Measurements from ENCODE around the gene ZNF226. TPM values are rescaled to one million over a fixed set of nuclear protein-coding genes. Genes with fewer than 3 reads are reported as not detected.

ZNF226 gene
- 18.2 to 24.9 TPM (median 21.5 TPM) in 5 replicates for total RNA-seq (2022; extraction: Qiagen RNA extraction; ENCODE audit: low read depth)

DNA sequence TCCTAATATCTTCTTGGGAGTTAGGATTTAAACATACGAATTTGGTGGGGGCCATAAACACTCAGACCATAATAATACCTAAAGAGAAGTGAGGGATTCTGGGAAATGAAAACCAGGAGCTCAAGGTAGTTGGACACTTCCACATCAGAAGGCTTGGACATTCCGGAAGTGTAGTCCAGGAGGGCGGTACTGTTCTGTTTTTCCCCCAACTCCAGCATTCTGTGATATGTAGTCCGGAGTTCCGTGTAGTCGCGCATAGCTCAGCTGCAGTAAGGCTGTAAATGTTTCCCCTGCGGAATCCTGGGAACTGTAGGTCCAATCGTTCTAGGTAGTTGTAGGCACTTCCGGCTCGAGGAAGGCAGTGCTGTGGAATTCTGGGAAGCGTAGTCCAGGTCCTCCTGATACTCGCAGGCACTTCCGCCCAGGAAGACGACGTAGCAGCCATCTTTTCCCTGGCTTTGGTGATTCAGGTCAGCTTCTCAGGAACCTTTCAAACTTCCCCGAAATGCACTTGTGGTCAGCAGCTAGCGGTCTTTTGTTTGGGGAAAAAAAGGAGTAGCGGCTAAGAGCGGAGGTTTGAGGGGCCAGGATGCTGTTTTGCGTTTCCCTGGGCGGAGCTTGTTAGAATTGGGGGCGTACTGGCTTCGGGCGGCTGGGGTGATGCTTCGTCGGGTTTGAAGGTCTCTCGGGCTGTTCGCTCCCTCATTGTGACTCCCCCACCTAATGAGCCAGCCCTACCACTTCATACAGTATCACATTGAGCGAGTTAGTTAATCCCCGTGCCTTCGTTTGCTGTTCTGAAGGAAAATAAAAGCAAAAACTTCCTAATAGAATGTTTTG, at the start of gene ZNF226:
TSS of gene ZNF226 (plus strand) at position 428 of the 840 bp plus-strand sequence. CDS start 4,981 bp downstream, outside the sequence.

DNA sequence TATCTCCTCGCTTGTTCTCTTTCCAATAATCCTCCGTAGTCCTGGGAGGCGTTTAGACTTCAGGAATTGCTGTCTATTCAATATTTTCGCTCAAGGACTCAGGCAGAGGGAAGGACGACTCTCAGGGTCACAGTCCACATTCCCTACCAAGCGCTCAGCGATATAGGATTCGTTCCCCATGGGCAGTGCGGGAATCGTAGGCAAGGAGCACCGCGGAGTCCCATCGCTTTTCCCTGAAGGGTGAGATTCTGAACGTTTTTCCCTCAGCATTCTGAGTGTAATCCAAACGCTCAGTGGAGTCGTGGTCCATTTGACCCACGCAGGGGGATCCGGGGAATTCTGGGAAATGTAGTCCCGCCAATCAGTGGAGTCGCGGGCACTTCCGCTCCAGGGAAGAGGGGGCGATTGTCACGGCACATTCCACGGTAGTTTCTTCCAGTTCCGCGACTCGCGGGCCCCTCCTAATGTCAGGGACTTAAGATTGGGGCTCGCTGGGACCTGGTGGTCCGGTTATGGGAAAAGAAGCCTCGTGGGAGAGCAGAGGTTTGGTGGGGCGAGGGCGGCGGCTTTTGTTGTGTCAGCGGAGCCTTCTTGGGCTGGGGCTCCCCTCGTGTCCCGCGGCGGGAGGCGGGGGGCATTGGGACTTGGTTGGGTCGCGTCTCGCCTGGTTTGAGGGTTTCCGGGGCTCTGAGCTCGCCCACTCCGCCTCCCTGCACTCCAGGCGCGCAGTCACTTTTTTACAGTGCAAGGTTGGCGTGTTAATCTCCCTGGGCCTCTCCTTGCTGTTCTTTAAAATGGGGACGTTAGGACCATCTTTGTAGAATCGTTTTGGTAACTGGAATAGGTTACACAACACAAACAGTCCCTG, 23.5 kb upstream of the ZNF226 start, which contains the start of gene ZNF234:
TSS of gene ZNF234 (plus strand) at position 364 of the 868 bp plus-strand sequence. CDS start 3,079 bp downstream, outside the sequence.

DNA sequence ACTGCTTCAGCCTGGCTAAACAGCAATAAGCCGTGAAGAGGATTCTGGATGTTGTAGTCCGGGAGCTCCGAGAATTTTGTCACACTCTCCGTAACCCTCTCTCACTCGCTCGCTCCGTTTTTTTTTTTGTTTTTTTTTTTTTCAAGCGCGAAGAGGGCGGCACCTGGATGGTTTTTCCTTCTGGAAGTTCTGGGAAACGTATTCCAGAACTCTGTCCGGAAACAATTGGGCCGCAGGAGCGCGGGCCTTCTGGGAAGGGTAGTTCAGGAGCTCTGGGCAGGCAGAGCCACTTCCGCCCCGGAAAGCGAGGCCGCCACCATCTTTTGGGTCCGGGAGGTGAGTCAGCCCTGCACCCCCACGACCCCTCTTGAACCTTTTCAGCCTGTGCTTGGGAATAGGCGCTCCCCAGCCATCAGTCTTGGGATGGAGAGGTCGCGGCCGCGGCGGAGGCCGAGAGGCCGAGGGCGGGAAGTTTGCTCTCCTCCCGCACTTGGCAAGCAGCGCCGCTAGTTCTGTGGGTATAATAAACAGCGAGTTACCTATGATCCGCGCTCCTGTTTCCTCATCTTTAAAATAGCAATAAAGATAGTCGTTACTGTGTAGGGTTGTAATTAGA, 47.5 kb downstream of the ZNF226 start, which contains the start of gene ZNF227:
TSS of gene ZNF227 (plus strand) at position 283 of the 616 bp plus-strand sequence. CDS start 5,261 bp downstream, outside the sequence.

Other genes starting within 250 kb of the ZNF226 start
- gene ZNF45, start 229.8 kb upstream of the ZNF226 start, total RNA-seq (2022; extraction: Qiagen RNA extraction; ENCODE audit: low read depth): 9.6 to 13.0 TPM (median 11.3 TPM) in 5 replicates
- 0.49 to 1.4 TPM (median 0.67 TPM) in 5 replicates for gene ZNF221, start 213.9 kb upstream of the ZNF226 start, total RNA-seq (2022; extraction: Qiagen RNA extraction; ENCODE audit: low read depth)
- 2.4 to 3.5 TPM (median 3.1 TPM) in 5 replicates for gene ZNF155, start 180.9 kb upstream of the ZNF226 start, total RNA-seq (2022; extraction: Qiagen RNA extraction; ENCODE audit: low read depth)
- gene ZNF230, start 162.1 kb upstream of the ZNF226 start, total RNA-seq (2022; extraction: Qiagen RNA extraction; ENCODE audit: low read depth): 2.4 to 3.6 TPM (median 3.1 TPM) in 5 replicates
- 3.5 to 4.7 TPM (median 4.0 TPM) in 5 replicates for gene ZNF222, start 139.7 kb upstream of the ZNF226 start, total RNA-seq (2022; extraction: Qiagen RNA extraction; ENCODE audit: low read depth)
- 1.9 to 3.3 TPM (median 2.5 TPM) in 5 replicates for gene ZNF223, start 113.1 kb upstream of the ZNF226 start, total RNA-seq (2022; extraction: Qiagen RNA extraction; ENCODE audit: low read depth)
- gene ZNF284, start 92.9 kb upstream of the ZNF226 start, total RNA-seq (2022; extraction: Qiagen RNA extraction; ENCODE audit: low read depth): 0.34 to 0.71 TPM (median 0.57 TPM) in 5 replicates
- gene ZNF224, start 70.7 kb upstream of the ZNF226 start, total RNA-seq (2022; extraction: Qiagen RNA extraction; ENCODE audit: low read depth): 10.1 to 16.3 TPM (median 11.4 TPM) in 5 replicates
- 2.8 to 3.4 TPM (median 3.1 TPM) in 5 replicates for gene ZNF225, start 51.7 kb upstream of the ZNF226 start, total RNA-seq (2022; extraction: Qiagen RNA extraction; ENCODE audit: low read depth)
- 1.8 to 3.3 TPM (median 2.7 TPM) in 5 replicates for gene ZNF234, start 23.5 kb upstream of the ZNF226 start, total RNA-seq (2022; extraction: Qiagen RNA extraction; ENCODE audit: low read depth)
- gene ZNF227, start 47.4 kb downstream of the ZNF226 start, total RNA-seq (2022; extraction: Qiagen RNA extraction; ENCODE audit: low read depth): 9.7 to 13.0 TPM (median 12.0 TPM) in 5 replicates
- gene ZNF233, start 94.8 kb downstream of the ZNF226 start, total RNA-seq (2022; extraction: Qiagen RNA extraction; ENCODE audit: low read depth): 0.37 to 0.63 TPM (median 0.52 TPM) in 5 replicates
- 3.0 to 3.5 TPM (median 3.1 TPM) in 5 replicates for gene ZNF235, start 139.9 kb downstream of the ZNF226 start, total RNA-seq (2022; extraction: Qiagen RNA extraction; ENCODE audit: low read depth)
- 1.7 to 2.5 TPM (median 2.1 TPM) in 5 replicates for gene ZNF112, start 191.6 kb downstream of the ZNF226 start, total RNA-seq (2022; extraction: Qiagen RNA extraction; ENCODE audit: low read depth)
- 1.9 to 2.6 TPM (median 2.4 TPM) in 5 replicates for gene ZNF285, start 236.5 kb downstream of the ZNF226 start, total RNA-seq (2022; extraction: Qiagen RNA extraction; ENCODE audit: low read depth)